ENCODE results near the gene ASGR1.

The ASGR1 gene, protein sequence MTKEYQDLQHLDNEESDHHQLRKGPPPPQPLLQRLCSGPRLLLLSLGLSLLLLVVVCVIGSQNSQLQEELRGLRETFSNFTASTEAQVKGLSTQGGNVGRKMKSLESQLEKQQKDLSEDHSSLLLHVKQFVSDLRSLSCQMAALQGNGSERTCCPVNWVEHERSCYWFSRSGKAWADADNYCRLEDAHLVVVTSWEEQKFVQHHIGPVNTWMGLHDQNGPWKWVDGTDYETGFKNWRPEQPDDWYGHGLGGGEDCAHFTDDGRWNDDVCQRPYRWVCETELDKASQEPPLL

DNA sequence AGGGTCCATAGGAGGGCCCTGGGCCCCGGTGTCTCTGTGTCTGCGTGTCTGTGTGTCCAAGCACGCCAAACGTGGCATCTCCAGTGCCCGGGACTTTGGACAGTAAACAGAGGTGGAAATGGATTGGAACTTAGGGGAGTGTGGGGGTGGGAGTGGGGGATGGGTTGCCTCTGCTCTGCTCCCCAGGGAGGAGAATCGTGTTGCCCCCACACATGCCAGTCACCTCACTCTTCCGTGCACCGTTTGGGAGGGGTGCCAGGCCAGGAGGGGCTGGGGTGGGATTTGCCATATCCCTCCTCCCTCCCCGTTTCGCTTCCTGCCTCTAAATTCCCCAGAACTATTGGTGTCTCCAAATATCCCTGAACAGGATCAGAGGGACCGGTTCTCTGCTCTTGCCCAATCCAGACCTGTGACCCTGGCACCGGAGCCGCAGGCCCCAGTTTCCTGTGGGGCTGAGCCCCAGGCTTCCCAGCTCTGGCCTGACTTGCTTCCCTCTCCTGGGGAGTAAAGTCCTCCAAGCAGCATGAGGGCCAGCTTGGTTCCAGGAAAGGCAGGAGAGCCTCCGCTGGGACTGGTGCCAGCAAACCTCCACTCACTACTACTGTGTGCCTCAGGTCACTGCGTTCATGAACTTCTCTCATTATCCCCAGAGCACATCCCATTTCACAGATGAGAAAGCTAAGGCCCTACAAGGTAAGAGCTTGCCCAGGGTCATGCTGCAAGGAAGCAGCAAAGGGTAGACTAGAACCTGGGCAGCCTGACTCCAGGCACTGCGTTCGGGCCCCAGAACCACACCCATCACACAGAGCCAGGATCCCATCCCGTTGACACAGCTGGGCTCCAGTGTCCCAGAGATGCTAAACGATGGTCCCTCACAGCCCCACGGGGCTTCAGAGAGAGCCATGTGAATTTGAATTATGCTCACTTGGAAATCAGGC, at the start of gene ASGR1:
Gene ASGR1, minus strand, starts transcription at position 54 of the 938 bp plus-strand sequence. CDS start 807 bp downstream, outside the sequence.
- no peak for DNase-seq

DNA sequence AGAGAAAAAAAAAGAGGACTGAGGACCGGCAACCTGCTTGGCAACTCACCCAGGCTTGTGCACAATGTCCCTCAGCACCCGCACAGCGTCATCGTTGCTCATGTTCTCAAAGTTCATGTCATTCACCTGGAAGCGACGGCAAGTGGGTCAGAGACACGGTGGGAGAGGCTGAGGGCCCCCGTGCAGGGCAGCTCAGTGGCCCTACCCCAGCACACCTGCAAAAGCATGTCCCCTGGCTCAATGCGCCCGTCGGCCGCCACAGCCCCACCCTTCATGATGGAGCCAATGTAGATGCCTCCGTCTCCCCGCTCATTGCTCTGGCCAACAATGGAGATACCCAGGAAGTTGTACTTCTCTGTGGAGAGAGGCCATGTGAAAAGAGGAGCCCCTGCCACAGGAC, 49.8 kb upstream of the ASGR1 start:
- DNase-seq, result no peak

DNA sequence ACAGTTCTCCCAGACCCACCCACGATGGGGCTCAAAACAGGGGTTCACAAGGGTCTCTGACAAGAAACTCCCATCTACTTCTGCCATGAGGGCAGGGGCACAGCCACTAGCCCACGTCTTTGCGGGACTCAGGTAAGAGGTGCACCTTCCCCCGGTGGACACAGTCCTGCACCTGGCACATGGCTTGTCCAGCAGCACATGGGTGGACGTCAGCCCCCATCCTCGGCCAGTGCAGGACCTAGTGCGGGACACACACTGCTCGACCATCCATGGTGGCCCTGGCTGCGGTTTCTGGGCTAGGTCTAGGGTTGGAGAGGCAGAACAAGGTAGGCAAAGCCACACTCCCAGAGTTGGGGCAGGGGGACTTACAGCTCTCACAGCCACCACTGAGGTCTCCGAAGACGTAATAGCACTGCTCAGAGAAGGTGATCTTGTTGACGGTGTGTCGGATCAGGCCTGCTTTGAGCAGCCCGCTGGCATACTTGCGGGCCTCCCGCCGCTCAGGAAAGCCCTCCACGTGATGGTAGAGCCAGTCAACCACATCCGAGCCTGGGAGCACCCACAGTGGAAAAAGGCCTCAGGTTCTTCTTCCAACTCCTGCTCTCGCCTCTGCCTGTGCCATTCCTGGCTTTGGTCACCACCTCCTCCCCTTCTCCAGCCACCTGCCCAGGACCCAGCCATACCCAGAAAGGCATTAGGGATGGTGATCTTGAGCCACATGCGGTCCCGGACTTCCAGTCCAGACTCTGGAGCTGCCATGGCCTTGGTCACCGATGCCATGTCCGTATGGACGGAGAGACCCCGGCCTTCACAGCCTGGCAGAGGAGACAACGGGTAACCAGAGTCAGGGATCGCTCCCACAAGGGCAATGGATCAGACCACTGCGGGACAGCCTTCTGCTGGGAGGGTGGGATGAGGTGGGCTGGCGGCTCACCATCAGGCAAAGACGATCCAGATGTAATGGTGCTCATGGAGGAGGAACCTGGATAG, 47.8 kb upstream of the ASGR1 start:
- DNase-seq, result no peak

DNA sequence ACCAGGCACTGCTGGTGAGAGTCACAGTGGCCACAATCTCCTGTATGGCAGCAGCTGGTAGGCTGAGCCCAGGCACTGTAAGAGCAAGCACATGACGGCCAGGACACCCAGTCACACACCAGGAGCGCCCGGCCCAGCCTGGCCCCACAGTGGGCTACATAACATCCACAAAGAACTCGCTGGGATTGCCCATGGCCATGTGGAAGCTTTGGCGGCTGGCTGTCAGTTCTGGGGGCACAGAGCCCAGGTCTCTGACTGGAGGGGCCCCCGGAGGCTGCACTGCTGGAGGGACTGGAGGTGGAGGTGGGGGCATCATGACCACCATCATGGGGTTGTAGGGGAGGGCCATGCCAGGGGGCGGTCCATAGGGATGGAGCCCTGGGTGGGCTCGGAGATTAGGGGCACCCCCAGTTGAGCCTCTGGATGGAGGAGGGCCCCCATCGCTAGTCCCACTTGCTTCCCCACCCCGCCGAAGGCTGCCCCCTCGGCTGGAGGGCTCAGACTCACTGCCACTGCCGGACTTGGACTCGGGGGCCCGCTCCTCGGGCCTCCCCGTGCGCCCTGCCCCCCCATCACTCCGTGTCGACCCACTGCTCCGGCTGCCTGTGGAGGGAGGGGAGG, 46.7 kb upstream of the ASGR1 start:
- no peak for DNase-seq

DNA sequence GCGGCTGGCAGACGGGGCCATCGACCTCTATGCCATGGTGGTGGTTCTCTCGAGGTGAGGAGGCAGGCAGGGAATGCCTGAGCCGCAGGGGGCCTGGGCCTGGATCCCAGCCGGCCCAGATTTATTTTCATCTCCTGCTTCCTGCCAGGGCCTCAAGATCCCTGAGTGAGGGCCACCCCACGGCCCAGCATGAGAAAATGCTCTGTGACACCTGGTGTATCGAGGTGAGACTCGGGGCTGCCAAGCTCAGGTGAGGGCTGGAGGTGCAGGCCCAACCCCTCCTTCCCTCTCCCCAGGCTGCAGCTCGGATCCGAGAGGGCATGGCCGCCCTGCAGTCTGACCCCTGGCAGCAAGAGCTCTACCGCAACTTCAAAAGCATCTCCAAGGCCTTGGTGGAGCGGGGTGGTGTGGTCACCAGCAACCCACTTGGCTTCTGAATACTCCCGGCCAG, 45.5 kb upstream of the ASGR1 start:
- DNase-seq, result no peak

DNA sequence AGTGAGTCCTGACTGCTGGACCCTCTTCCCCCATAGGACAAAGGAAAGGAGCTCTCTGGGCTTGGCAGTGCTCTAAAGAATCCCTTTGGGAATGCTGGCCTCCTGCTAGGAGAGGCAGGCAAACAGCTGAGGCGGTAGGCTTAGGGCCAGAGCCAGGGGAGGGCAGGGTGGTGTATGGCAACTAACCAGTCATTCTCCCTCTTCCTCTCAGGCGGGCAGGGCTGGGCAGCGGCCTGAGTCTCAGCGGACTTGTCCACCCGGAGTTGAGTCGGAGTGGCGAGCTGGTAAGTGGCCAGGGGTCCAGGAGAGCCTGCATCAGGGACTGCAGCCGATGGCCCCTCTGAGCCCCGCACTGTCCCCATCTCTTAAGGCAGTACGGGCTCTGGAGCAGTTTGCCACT, 44.9 kb upstream of the ASGR1 start:
- DNase-seq, result no peak

DNA sequence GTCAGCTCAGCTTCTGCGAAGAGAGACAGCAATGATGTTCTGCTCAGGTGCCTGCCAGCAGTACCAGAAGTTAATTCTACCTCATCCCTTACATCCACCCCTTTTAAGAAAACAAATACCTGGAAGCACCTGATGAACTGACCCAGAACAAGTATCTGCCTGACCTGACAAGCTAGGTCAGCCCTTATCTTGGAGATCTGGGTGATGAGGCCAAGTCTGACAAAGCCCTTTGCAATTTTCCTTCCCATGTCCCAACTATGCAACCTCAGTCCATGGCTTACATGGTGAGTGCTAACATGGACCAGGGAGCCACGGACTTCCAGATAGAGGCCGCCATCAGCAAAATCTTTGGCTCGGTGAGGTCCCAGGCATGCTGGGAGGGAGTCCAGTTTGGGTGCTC, 44.2 kb upstream of the ASGR1 start:
- DNase-seq, result no peak

DNA sequence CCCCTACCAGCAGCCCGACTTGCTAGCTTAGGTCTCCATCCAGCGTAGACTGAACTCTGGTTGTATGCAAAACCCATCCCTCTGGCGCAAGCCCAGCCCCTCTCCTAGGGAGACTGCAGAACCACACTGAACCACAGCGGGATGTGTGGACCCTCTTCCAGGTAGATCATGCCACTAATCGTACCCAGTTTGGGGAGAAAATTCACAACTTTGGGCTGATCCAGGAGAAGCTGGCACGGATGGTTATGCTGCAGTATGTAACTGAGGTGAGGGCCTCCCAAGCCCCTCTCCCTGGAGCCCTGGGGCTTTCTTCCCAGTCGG, 43.8 kb upstream of the ASGR1 start:
- no peak for DNase-seq

DNA sequence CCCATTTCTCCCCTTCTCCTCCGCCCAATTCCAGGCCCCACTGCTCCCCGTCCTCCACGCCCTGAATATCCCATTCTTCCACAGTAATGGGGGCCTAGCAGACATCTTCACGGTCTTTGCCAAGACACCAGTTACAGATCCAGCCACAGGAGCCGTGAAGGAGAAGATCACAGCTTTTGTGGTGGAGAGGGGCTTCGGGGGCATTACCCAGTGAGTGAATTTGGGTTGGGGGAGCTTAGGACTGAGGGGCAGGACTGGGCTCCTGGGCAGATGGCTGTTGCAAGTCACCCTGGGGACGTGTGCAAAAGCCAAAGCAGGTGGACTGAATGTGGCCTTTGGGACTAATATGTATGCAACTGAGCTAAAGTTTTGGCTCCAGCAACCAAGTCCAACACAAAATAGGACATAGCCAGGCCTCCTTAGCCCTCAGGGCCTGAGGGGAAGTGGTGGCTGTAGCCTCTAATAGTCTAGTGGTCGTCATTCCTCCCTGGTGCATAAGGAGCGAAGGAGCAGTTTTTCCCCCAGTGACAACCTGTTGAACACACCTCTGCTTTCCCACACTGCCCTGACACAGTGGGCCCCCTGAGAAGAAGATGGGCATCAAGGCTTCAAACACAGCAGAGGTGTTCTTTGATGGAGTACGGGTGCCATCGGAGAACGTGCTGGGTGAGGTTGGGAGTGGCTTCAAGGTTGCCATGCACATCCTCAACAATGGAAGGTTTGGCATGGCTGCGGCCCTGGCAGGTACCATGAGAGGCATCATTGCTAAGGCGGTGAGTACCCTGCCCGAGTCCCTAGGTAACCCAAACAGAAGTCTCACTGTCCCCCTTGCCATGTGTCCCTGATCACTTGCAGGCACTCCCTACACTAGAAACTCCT, 43.2 kb upstream of the ASGR1 start:
- no peak for DNase-seq

DNA sequence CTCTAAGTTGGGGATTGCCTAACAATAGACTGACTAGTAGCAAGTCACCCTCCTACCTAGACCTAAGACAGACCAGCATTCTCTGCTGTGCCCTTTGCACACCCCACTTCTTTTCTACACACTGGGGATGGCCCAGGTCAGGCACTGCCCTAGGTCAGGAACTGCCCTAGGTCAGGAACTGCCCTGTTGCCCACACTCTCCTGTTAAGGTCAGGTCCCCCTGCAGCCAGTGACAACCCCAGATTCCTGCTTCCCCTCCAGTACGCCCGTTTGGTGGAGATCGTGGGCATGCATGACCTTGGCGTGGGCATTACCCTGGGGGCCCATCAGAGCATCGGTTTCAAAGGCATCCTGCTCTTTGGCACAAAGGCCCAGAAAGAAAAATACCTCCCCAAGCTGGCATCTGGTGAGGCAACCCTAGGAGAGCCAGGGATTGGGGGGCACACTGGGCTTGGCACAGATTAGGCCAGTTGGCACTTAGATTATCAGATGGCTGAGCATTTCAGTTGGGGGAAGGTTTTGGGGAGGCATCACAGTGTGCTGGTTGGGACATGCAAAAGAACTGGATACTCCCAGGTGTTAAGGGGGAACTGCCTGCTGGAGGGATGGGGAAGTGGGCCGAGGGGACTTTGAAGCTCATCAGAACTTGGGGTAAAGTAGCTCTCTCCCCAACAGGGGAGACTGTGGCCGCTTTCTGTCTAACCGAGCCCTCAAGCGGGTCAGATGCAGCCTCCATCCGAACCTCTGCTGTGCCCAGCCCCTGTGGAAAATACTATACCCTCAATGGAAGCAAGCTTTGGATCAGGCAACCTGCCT, 42.3 kb upstream of the ASGR1 start:
- DNase-seq, result no peak

DNA sequence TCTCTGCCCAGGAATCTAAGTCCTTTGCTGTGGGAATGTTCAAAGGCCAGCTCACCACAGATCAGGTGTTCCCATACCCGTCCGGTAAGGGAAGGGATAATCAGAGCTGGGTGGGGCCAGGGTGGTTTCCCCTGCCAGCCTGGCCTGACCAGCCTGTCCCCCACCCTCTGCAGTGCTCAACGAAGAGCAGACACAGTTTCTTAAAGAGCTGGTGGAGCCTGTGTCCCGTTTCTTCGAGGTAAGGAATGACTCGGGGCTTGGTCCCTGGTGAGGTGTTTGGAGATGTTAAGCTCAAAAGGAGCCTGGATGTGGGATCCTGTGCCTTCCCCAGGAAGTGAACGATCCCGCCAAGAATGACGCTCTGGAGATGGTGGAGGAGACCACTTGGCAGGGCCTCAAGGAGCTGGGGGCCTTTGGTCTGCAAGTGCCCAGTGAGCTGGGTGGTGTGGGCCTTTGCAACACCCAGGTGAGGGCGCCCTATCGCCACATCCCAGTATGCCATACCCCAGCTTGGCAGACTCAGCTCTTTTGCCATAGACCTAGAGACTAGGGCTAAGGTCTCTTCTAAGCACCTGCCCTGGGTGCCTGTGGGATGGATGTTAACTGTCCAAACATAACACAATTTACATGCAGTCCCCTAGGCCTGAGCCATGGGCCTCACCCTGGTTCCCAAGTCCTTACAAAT, 41.6 kb upstream of the ASGR1 start:
- peak; percentile 79 for DNase-seq

DNA sequence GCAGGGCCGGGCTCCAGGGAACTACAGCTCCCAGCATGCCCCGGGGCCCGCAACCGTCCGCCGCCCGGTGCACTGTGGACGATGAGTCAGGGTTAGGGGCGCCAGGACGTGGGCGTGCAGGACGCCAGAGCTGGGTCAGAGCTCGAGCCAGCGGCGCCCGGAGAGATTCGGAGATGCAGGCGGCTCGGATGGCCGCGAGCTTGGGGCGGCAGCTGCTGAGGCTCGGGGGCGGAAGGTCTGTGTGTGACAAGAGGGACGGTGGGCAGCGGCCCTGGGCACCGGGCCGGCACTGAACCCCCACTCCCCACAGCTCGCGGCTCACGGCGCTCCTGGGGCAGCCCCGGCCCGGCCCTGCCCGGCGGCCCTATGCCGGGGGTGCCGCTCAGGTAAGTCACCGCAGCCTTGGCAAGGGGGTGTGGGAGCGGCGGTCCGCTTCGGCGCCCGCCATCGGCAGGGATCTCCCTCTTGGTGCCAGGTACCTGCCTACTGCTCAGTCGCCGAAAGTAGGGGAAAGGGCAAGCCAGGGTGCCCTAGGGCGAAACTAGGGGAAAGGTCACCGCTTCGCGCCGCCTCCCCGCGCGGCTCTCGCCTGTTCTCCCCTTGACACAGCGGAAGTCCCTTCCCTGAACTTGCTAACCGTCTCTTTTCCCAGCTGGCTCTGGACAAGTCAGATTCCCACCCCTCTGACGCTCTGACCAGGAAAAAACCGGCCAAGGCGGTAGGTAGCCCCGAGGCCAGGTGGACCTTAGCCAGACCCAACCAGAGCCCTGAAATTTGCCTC, 40.8 kb upstream of the ASGR1 start, which contains the start of the genes ACADVL and DLG4:
Gene ACADVL, plus strand, starts transcription at position 127 of the 781 bp plus-strand sequence. Its CDS starts 47 bp downstream, at position 174.
Gene DLG4, minus strand, starts transcription at position 25 of the 781 bp plus-strand sequence.
- DNase-seq, result peak; percentile 89

DNA sequence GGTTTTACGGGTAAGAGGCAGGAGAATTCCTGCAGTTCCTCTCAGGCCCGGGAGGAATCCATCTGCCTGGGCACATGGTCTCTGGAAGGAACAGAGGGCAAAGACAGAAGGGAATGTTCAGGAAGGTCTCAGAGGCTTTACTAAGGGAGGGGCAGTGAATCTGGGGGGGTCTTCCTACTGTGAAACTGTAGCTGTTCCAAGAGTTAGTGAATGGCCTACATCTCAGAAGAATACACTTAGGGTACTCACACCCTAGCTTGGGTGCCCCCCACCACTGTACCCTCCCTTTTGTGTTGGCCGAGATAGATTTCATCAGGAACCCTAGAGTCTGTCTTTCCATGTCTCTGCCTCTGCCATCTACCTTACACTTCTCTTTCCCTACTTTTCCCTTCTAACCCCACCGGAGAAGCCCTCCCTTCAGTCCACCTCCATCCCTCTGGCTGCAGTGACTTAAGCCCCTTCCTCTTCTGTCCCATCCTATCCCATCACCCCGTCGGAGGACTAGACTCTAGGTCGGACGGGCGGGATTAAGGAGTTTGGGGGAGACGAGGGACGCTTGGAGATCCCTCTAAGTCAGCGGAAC, 40.1 kb upstream of the ASGR1 start:
- no peak for DNase-seq

DNA sequence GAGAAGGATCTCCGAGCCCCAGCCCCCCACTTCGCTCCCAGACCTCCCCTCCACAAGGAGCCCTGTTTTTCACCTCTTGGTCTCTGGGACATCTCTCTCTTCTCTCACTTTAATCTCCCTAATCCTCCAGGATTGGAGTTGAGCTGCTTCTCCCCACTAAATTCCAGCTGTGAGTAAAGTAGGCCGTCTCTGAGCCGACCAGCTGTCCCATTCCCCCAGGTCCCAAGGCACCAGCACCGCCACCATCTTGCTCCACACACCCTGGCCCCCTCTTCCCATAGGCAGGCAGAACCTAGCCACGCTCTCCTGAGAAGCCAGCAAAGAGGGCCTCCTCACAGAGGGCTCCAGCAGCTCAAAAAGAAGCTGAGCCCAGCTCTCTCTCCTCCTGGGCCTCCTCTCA, 39.6 kb upstream of the ASGR1 start:
- no peak for DNase-seq

DNA sequence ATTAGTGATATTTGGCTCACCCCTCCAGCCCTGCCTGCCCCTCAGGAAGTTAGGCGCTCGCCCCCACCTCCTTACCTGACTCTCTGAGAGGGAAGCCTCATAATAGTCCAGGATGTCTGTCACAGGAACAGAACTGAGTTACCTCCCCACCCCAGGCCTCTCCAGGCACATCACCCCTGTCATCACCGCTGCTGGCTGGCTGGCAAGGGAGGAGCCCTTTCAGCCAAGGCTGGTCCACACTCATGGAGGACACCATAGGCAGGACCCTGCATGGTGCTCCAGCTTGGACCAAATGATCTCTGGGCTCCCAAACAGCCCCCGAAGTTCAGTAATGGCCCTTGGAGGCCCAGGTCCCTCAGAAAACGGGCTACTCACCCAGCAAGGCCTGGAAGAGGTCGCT, 39.0 kb upstream of the ASGR1 start:
- no peak for DNase-seq

DNA sequence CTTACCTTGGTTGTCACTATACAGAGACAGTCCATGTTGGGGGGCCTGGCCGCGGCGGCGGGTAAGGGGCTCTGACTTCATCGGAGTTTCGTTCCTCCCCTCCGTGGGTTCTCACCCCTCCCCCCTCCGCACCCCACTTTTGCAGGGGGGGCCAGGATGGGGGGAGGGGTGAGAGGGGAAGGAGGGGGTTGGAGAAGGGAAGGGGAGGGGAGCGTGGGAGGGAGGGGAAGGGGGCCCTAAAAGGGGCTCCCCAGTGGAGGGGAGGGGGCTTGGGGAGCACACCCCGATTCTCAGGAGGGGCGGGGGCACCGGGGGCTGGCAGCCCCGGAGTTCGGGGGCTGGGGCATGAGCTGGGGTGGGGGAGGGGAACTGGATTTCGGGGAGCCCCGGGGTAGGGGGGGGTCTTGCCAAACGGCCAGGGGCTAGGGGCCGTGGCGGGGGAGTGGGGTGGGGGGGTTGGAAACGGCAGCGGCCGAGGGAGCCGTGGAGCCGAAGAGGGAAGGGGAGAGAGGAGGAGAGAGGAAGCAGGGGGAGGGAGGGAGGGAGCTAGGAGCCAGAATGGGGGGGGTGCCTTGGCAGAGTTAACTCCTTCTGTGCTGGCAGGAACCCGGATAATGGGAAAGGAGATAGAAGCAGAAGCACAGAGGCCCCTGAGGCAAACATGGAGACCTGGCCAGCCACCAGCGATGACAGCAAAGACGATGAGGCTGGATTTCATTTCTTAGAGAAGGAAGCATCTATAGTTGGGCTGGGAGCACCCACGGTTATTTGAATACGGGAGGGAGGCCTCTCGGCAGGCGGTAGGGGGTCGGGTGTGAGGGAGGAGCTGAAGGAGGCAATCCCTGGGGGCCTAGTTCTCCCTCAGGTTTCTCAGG, 38.2 kb upstream of the ASGR1 start:
- no peak for DNase-seq
